K562 (cell line): ENCODE measurements around the gene ARIH1. TPM values are rescaled to one million over a fixed set of nuclear protein-coding genes. Genes with fewer than 3 reads are reported as not detected.

Source experiments
- ATAC-seq: fragments of 200-7000 bp; cut with Tn5 transposase; 3 replicates; pipeline ENCODE4 v1.9.1; 2020; ENCODE audit warnings: moderate library complexity
- BruUV-seq: library from RNA; stranded (reverse); fragments of 400-500 nt; replicated peaks from 2 replicates; lab custom pipeline; 2021; lab: Mats Ljungman, UMichigan
- CTCF ChIA-PET: fragments of 300-600 bp; formaldehyde crosslinking; extraction: SDS; loops from one replicate; lab custom pipeline; 2021; ENCODE audit warnings: low intra/inter-chr PET ratio; lab: Yijun Ruan, JAX
- POLR2A ChIA-PET: fragments of 300-600, 350-650 bp; sonication (Branson Sonifier 250); formaldehyde crosslinking; extraction: SDS; loops from one replicate; lab custom pipeline; 2021; ENCODE audit warnings: antibody characterized with exemption, inconsistent platforms; lab: Yijun Ruan, JAX
- DNase-seq, 4 experiments: peaks; one replicate each; pipeline versions ENCODE4 v3.0.0 to v3.0.0-alpha.2; 2011 to 2018; ENCODE audit warnings: low spot score in 3 of 4, mixed read lengths in 3 of 4; ENCODE audit errors: extremely low read depth in 1 of 4
- FAIRE-seq: peaks from 2 replicates; lab custom pipeline; 2011; peaks lifted over from hg19 to GRCh38; lab: Jason Lieb, UNC
- H2AFZ ChIP-seq: 2 replicates; pipeline ENCODE4 v1.6.0; 2011; ENCODE audit warnings: low read depth, low read length, control low read depth, inconsistent platforms
- H3K27ac ChIP-seq: fragments of 200-600 bp; 3 replicates; pipeline ENCODE4 v1.8.0; 2011; ENCODE audit warnings: low read depth, mild to moderate bottlenecking, control low read depth, inconsistent platforms, low read length, moderate library complexity, mixed read lengths; ENCODE audit errors: extremely low read depth
- H3K27me3 ChIP-seq, 2 experiments: fragments of 300-600 bp in 1 of 2; 2 replicates in 1 of 2; 3 replicates in 1 of 2; pipeline versions ENCODE4 v1.6.0 to v1.8.0; 2011; ENCODE audit warnings: inconsistent platforms in 2 of 2, low read length in 2 of 2, mild to moderate bottlenecking in 1 of 2, mixed read lengths in 1 of 2, moderate library complexity in 1 of 2; ENCODE audit not compliant: control insufficient read depth in 2 of 2, insufficient read depth in 2 of 2
- H3K36me3 ChIP-seq: fragments of 300-600 bp; 3 replicates; pipeline ENCODE4 v1.8.0; 2011; ENCODE audit warnings: mild to moderate bottlenecking, low read length, inconsistent platforms; ENCODE audit not compliant: control insufficient read depth, insufficient read depth
- H3K4me1 ChIP-seq, 2 experiments: fragments of 200-600 bp in 1 of 2; replicated peaks in 1 of 2; 2 replicates in 1 of 2; 3 replicates in 1 of 2; pipeline versions ENCODE4 v1.5.1 to v1.8.0; 2011; ENCODE audit warnings: inconsistent platforms in 2 of 2, low read length in 2 of 2, mild to moderate bottlenecking in 1 of 2, mixed read lengths in 1 of 2, moderate library complexity in 1 of 2; ENCODE audit not compliant: control insufficient read depth in 2 of 2, insufficient read depth in 2 of 2
- H3K4me2 ChIP-seq: 2 replicates; pipeline ENCODE4 v1.6.1; 2011; ENCODE audit warnings: low read length, control low read depth, inconsistent platforms, mixed read lengths; ENCODE audit not compliant: insufficient read depth
- H3K4me3 ChIP-seq: fragments of 200-600 bp; sonication (generic), shearing (Covaris generic); 2 replicates; pipeline ENCODE4 v1.5.1; 2016; ENCODE audit warnings: control low read depth, inconsistent platforms
- H3K79me2 ChIP-seq: fragments of 200-600 bp; 3 replicates; pipeline ENCODE4 v1.8.0; 2011; ENCODE audit warnings: low read length, inconsistent platforms; ENCODE audit not compliant: control insufficient read depth, insufficient read depth
- H3K9ac ChIP-seq, 2 experiments: 2 replicates each; pipeline versions ENCODE4 v1.6.0 to v1.6.1; 2011; ENCODE audit warnings: low read depth in 2 of 2, low read length in 2 of 2, control low read depth in 1 of 2, inconsistent platforms in 1 of 2, mild to moderate bottlenecking in 1 of 2, mixed read lengths in 1 of 2; ENCODE audit not compliant: insufficient read depth in 1 of 2
- H3K9me1 ChIP-seq: one replicate; pipeline ENCODE4 v1.6.0; 2011; ENCODE audit warnings: inconsistent platforms, mild to moderate bottlenecking, low read length, moderate library complexity; ENCODE audit not compliant: control insufficient read depth, insufficient read depth
- H3K9me3 ChIP-seq: replicated peaks from 2 replicates; pipeline ENCODE4 v1.5.1; 2011; ENCODE audit warnings: low read depth, low read length, inconsistent platforms; ENCODE audit not compliant: control insufficient read depth, insufficient read depth
- H4K20me1 ChIP-seq: replicated peaks from 2 replicates; pipeline ENCODE4 v1.6.1; 2011; ENCODE audit warnings: low read length, inconsistent platforms, mixed read lengths; ENCODE audit not compliant: control insufficient read depth, insufficient read depth
- BRD9 ChIP-seq: fragments of 450-650 bp; IDR thresholded peaks from 2 replicates; pipeline ENCODE4 v1.6.1; 2018; ENCODE audit warnings: low read depth; ENCODE audit not compliant: partially characterized antibody
- HNRNPLL ChIP-seq: fragments of 200-400 bp; formaldehyde crosslinking; IDR thresholded peaks from 2 replicates; pipeline ENCODE4 v1.6.1; 2017; ENCODE audit warnings: low read length, low read depth, mild to moderate bottlenecking; ENCODE audit not compliant: poor library complexity, severe bottlenecking
- JUN ChIP-seq, 2 experiments: sonication (generic) in 1 of 2; formaldehyde crosslinking in 1 of 2; IDR thresholded peaks; 2 replicates each; pipeline versions ENCODE4 v1.6.1 to v1.8.0; 2012 to 2022; ENCODE audit warnings: borderline replicate concordance in 2 of 2, mild to moderate bottlenecking in 2 of 2, improper control_type of control experiment in 1 of 2, low read depth in 1 of 2, low read length in 1 of 2, missing genetic modification reagents in 1 of 2
- MEF2D ChIP-seq: conservative IDR thresholded peaks from 2 replicates; pipeline ENCODE4 v1.6.1; 2016; ENCODE audit warnings: low read depth, missing genetic modification characterization, missing compliant biosample characterization
- TCF7 ChIP-seq: sonication (generic); IDR thresholded peaks from 2 replicates; pipeline ENCODE4 v1.6.1; 2016; ENCODE audit warnings: antibody characterized with exemption, borderline replicate concordance
- ZNF398 ChIP-seq: fragments of 250-450 bp; sonication (Bioruptor Pico); IDR thresholded peaks from 2 replicates; pipeline ENCODE4 v1.8.0; 2021; ENCODE audit warnings: moderate library complexity, mild to moderate bottlenecking, inconsistent platforms
- ZNF764 ChIP-seq: fragments of 250-450 bp; sonication (Bioruptor Pico); IDR thresholded peaks from 2 replicates; pipeline ENCODE4 v1.4.0; 2020; ENCODE audit warnings: low read depth, mild to moderate bottlenecking, moderate library complexity
- WGBS: fragments of 100-300 bp; shearing (Covaris generic); methylation state at CpG from one replicate; pipeline ENCODE4 v1.1.6; 2016; ENCODE audit warnings: low coverage, mixed read lengths; ENCODE audit not compliant: insufficient coverage; ENCODE audit errors: missing lambda C conversion rate; 5-methylcytosine and 5-hydroxymethylcytosine counted together
- in situ Hi-C: fragments of 300-500 bp; cut with MboI; formaldehyde crosslinking; loops from 4 replicates; pipeline ENCODE4 v1.15.0; 2018; ENCODE audit warnings: inconsistent platforms, mixed read lengths
- intact Hi-C: fragments of 100-400 bp; cut with micrococcal nuclease; formaldehyde crosslinking; loops from 2 replicates; pipeline ENCODE4 v1.14.2; 2022
- polyA plus RNA-seq, 8 experiments: library from polyadenylated mRNA; depleted of rRNA in 4 of 8; stranded (reverse) in 5 of 8; unstranded in 3 of 8; fragments of >200 nt; fragmentation: Nextera tagmentation in 2 of 8; fragmentation: Illumina TruSeq in 1 of 8; extraction: Ambion mirVana in 2 of 8; extraction: Trizol in 1 of 8; gene quantifications; 2 replicates each; pipeline versions ENCODE4 v1.2.1 to v1.2.3, GENCODE V29; 2011 to 2014; ENCODE audit warnings: inconsistent platforms in 1 of 8, missing spikeins in 1 of 8
- total RNA-seq, 7 experiments: library from RNA; depleted of rRNA in 6 of 7; stranded (reverse); fragments of >200 nt in 6 of 7; fragmentation: Illumina TruSeq in 2 of 7; extraction: Trizol in 2 of 7; gene quantifications; 2 replicates each; pipeline versions ENCODE4 v1.2.1 to v1.2.3, GENCODE V29; 2011 to 2021; ENCODE audit warnings: low replicate concordance in 1 of 7
- TF ChIP-seq, protein P1 (sequence below), 2 experiments: fragments of 200-800 bp in 1 of 2; sonication (Bioruptor generic) in 1 of 2; sonication (generic) in 1 of 2; formaldehyde crosslinking in 1 of 2; IDR thresholded peaks in 1 of 2; conservative IDR thresholded peaks in 1 of 2; 2 replicates each; pipeline versions ENCODE4 v1.5.0 to v1.6.1; 2016 to 2020; ENCODE audit warnings: missing compliant biosample characterization in 1 of 2, missing genetic modification characterization in 1 of 2, missing genetic modification reagents in 1 of 2

The ARIH1 gene
- total and polyA plus RNA-seq, 9 of the 15 experiments (the other 6 are each of a cell fraction or from before 2014, with no cell fraction given): 17.7 to 125 (median 31.4) TPM

DNA sequence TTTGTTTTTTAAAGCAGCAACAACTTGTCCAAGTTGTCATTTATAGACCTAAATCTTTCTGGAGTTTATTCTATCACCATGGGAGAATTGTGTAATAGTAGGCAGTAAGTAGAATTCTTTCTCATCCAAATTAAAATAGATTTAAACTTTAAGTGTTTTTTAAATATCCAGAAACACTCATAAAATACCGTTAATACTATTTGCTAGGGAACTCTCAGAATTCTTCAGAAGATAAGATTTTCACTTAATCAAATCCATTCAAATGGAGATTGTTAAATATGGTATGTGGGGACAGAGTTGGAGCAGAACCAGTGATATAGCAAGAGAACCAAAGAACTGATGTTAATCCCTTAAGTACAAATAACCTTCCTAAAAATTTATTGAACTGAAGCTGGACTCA, 71.0 kb downstream of the ARIH1 start:
- no peak overlapping the region for H3K27ac ChIP-seq
- no peaks in the 10 kb centered on the region for H3K9me1 ChIP-seq
- H3K4me3 ChIP-seq: no peak overlapping the region
- no peak overlapping the region for H3K9ac ChIP-seq
- ATAC-seq (no peak), DNase-seq (no peak), FAIRE-seq (no peak)
- no peak overlapping the region for H3K4me2 ChIP-seq
- peaks cover 19% of the 10 kb centered on the region; the same call in 2 of the 3 replicates for H3K36me3 ChIP-seq
- peaks cover 6% of the 10 kb centered on the region for H3K9me3 ChIP-seq
- ChIA-PET POLR2A (interaction anchor here (0.7 kb wide), 1 partner anchor 32 kb away, joined by 3 read pairs; no protein-coding TSS in a partner anchor), CTCF (no interaction called here)
- 100% methylated on average over 1 of the region's 1 CpG for WGBS
- H3K27me3 ChIP-seq: no peaks in the 10 kb centered on the region
- BruUV-seq: no TSS peak
- H3K4me1 ChIP-seq: no peaks in the 10 kb centered on the region
- intact Hi-C loops (no loop called here), in situ Hi-C loops (no loop called here)
- H2AFZ ChIP-seq: no peak overlapping the region
- peaks cover 8% of the 10 kb centered on the region; the same call in 2 of the 3 replicates for H3K79me2 ChIP-seq
- H4K20me1 ChIP-seq: no peaks in the 10 kb centered on the region
- TF ChIP-seq TCF7 (no peak), HNRNPLL (no peak), MEF2D (no peak), ZNF764 (CRISPR knock-in tag) (no peak), JUN (IDR thresholded peaks at IDR 0.05; ENCODE audit: borderline replicate concordance, low read depth, low read length) (no peak), JUN (CRISPR knock-in tag; IDR thresholded peaks at IDR 0.05; ENCODE audit: borderline replicate concordance) (no peak), BRD9 (no peak), ZNF398 (CRISPR knock-in tag) (no peak)
- TF ChIP-seq, protein P1, sequence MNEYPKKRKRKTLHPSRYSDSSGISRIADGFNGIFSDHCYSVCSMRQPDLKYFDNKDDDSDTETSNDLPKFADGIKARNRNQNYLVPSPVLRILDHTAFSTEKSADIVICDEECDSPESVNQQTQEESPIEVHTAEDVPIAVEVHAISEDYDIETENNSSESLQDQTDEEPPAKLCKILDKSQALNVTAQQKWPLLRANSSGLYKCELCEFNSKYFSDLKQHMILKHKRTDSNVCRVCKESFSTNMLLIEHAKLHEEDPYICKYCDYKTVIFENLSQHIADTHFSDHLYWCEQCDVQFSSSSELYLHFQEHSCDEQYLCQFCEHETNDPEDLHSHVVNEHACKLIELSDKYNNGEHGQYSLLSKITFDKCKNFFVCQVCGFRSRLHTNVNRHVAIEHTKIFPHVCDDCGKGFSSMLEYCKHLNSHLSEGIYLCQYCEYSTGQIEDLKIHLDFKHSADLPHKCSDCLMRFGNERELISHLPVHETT (CRISPR knock-in tag; conservative IDR thresholded peaks at IDR 0.05 in 1 of 2, IDR thresholded peaks at IDR 0.05 in 1 of 2): no peak
